Brain microvascular endothelial cell (primary cell): Measurements from ENCODE around the gene SYNE1.

Source experiments
- DNase-seq: peaks from one replicate; pipeline ENCODE4 v3.0.0-alpha.2; 2020
- H3K27ac ChIP-seq: fragments of 250-450 bp; sonication (Bioruptor Pico); 2 replicates; pipeline ENCODE4 v1.5.1; 2020; ENCODE audit warnings: mild to moderate bottlenecking, moderate library complexity
- H3K27me3 ChIP-seq: fragments of 250-450 bp; sonication (Bioruptor Pico); replicated peaks from 2 replicates; pipeline ENCODE4 v1.5.1; 2020; ENCODE audit warnings: mild to moderate bottlenecking
- H3K36me3 ChIP-seq: fragments of 250-450 bp; sonication (Bioruptor Pico); replicated peaks from 2 replicates; pipeline ENCODE4 v1.5.1; 2020; ENCODE audit warnings: mild to moderate bottlenecking
- H3K4me3 ChIP-seq: 2 replicates; pipeline ENCODE4 v1.5.1; 2011; ENCODE audit warnings: low read depth, mild to moderate bottlenecking, control low read depth, low read length, moderate library complexity
- CTCF ChIP-seq: IDR thresholded peaks from 2 replicates; pipeline ENCODE4 v1.5.1; 2011; ENCODE audit warnings: low read depth, mild to moderate bottlenecking, moderate library complexity, low read length, control low read depth, inconsistent platforms; ENCODE audit errors: missing control alignments
- in situ Hi-C: cut with HindIII; loops from 2 replicates; pipeline ENCODE4 v1.10.0; 2017; ENCODE audit warnings: low sequenced_read_pairs, low pct_ligation_motif_present

Gene SYNE1

GRCh38 chr6:152642578-152643375 is 5.6 kb upstream of the SYNE1 start:
- Histone ChIP-seq H3K36me3 (no peaks in the 10 kb centered on the region), H3K27me3 (no peaks in the 10 kb centered on the region), H3K27ac (no peak overlapping the region), H3K4me3 (no peak overlapping the region)
- DNase-seq: peak; percentile 53
- in situ Hi-C loops: no loop called here
- TF ChIP-seq CTCF: peak; percentile 73

GRCh38 chr6:152636609-152637295 is 410 bp downstream of the SYNE1 start:
- DNase-seq: no peak
- in situ Hi-C loops: no loop called here
- H3K27me3 ChIP-seq: no peaks in the 10 kb centered on the region
- no peak for TF ChIP-seq CTCF
- H3K36me3 ChIP-seq: no peaks in the 10 kb centered on the region
- H3K4me3 ChIP-seq: peak overlapping the region; percentile 68
- H3K27ac ChIP-seq: no peak overlapping the region

- Histone ChIP-seq H3K36me3 (no peaks in the 10 kb centered on the region), H3K27ac (no peak overlapping the region), H3K4me3 (peak overlapping the region; percentile 68), H3K27me3 (no peaks in the 10 kb centered on the region)
- no peak for TF ChIP-seq CTCF
- DNase-seq: peak; percentile 7
- in situ Hi-C loops: no loop called here
These were observed 1.0 kb downstream of the SYNE1 start for GRCh38 chr6:152636021-152636608.

GRCh38 chr6:152634773-152635172 is 2.4 kb downstream of the SYNE1 start:
- Histone ChIP-seq H3K27me3 (no peaks in the 10 kb centered on the region), H3K4me3 (no peak overlapping the region), H3K36me3 (no peaks in the 10 kb centered on the region), H3K27ac (no peak overlapping the region)
- no peak for DNase-seq
- in situ Hi-C loops: no loop called here
- TF ChIP-seq CTCF: no peak

GRCh38 chr6:152632121-152632782 is 4.9 kb downstream of the SYNE1 start:
- no peak for TF ChIP-seq CTCF
- Histone ChIP-seq H3K36me3 (no peaks in the 10 kb centered on the region), H3K4me3 (no peak overlapping the region), H3K27me3 (no peaks in the 10 kb centered on the region), H3K27ac (no peak overlapping the region)
- DNase-seq: no peak
- in situ Hi-C loops: no loop called here
